ENCODE measurements around the gene ZBTB11.
"Not testable (repeated sequence)": the region's sequence is repeated elsewhere in the genome, so short reads cannot be mapped to it uniquely, and the experiment has no call there.

The ZBTB11 gene

DNA sequence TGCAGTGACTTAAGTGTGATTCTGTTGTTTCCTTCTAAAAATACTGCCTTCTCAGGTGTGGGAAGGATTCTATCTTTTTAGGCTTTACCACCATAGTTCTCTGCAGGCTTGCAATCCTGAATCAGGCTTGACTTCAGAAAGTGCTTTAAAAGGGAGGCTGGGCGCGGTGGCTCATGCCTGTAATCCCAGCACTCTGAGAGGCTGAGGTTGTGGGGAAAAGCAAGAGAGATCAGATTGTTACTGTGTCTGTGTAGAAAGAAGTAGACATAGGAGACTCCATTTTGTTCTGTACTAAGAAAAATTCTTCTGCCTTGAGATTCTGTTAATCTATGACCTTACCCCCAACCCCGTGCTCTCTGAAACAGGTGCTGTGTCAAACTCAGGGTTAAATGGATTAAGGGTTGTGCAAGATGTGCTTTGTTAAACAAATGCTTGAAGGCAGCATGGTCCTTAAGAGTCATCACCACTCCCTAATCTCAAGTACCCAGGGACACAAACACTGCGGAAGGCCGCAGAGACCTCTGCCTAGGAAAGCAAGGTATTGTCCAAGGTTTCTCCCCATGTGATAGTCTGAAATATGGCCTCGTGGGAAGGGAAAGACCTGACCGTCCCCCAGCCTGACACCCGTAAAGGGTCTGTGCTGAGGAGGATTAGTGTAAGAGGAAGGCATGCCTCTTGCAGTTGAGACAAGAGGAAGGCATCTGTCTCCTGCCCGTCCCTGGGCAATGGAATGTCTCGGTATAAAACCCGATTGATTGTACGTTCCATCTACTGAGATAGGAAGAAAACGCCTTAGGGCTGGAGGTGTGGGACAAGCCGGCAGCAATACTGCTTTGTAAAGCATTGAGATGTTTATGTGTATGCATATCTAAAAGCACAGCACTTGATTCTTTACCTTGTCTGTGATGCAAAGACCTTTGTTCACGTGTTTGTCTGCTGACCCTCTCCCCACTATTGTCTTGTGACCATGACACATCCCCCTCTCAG, 15.0 kb upstream of the ZBTB11 start:
- DNase-seq (ENCODE audit: low read depth in 4 of 4, low spot score in 1 of 4) = not testable (repeated sequence)

DNA sequence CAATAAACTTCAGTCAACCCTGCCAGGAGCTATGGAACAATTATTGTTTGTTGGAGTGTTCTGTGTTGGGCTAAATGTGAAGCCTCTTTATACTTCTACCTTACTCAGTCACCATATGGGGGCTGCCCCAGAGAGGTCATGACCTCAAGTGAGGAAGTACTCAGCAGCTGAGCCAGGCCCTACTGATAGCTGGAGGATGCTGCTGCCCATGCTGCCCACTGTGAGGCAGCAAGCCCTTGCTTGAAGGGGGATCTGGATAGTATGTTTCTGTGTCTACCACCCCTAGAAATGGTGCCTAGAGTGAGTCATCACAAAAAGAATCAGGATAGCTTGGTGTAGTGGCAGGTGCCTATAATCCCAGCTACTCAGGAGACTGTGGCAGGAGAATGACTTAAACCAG, 14.0 kb upstream of the ZBTB11 start:
- no peak for DNase-seq (ENCODE audit: low read depth in 4 of 4, low spot score in 1 of 4)

DNA sequence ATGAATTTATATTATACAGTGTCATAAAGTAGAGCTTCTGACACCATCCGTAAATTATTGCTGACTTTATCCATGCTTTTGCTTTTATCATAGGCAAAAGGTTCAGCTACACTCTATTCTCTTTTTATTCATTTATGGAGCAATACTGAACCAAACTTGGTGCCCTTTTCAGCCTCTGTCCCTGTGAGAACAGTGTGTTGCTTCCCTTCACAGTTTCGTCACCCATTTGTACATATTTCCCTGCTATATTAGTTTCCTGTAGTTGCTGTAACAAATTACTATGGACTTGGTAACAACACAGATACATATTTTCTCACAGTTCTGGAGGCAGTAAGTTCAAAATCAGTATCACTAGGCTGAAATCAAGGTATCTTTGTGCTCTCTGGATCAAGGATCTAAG, 12.4 kb upstream of the ZBTB11 start:
- no peak for DNase-seq (ENCODE audit: low read depth in 4 of 4, low spot score in 1 of 4)

DNA sequence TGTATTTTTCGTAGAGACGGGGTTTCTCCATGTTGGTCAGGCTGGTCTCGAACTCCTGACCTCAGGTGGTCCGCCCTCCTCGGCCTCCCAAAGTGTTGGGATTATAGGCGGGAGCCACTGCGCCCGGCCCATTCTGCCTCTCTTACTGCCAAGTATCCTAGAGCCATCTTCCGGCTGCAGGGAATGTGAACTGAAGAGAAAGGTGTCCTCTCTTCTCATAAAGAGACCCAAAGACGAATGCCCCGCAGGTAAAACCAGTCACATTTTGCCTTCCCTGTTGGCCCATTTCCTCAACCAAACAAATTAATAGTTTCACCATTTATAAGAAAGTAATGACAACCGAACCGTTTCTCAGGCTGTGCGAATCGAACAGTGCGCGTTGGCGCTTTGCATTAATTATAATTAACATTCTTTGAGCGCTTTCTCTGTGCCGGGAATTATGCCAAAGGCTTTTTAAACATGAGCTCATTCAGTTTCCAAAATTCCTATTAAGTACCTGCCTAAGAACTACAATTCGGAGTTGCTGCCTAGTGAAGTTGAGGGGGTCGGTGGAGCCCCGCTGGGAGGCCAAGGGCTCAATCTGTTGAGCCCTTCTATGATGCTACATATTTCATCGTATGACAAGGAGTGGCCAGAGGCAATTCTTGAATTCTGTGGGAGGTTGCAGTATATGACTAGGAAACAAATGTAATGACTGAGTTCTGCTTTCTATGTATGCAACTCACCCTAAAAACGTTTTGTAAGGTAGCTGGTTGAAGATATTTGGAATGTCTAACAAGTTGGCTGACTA, 10.4 kb upstream of the ZBTB11 start:
- DNase-seq (ENCODE audit: low read depth in 4 of 4, low spot score in 1 of 4) = no peak

DNA sequence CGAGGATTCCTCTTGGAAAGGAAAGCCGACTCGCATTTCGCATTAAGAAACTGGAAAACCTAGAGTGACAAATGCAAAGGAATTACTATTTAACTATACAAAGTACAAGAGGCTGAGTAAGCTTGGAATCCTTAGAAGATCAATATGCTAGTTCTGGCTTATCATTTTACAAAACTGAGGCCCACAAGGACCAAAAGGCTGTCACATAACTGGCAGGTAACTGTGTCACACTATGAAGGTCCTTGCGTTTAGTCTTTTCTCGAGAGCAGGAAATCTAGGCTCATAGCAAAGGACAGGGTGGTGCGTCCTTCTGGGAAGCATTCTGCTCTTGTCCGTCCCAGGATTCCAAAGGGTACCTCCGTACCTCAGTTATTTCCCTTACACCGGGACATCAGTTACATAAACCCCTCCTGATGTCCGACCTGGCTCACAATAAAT, 9.0 kb upstream of the ZBTB11 start:
- DNase-seq (ENCODE audit: low read depth in 4 of 4, low spot score in 1 of 4) = no peak

DNA sequence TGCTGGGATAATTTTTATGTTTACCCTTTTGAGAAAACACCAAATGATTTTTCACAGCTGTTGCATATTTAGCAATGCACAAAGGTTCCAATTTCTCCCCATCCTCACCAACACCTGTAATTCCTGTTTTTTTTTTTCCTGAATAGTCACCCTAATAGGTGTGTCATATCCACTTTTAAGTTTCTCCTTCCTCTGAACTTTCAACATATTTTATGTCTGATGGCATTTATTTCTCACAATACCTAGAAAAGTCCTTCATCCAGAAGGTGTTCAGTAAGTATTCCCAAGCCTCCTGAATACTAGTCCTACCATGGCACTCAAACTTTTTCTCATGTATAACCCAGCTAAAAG, 8.1 kb upstream of the ZBTB11 start:
- no peak for DNase-seq (ENCODE audit: low read depth in 4 of 4, low spot score in 1 of 4)

DNA sequence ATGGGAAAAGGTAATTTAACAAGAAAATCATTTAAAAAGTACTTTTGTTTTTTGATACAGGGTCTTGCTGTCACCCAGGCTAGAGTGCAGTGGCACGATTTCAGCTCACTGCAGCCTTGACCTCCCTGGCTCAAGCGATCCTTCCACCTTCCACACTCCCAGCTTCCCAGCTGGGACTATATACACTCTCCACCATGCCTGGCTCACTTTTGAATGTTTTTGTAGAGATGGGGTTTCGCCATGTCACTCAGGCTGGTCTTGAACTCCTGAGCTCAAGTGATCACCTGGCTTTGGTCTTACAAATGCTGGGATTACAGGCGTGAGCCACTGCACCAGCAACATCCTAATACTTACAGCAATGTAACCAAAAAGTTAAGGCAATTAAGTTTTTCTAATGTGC, 3.5 kb upstream of the ZBTB11 start:
- no peak for DNase-seq (ENCODE audit: low read depth in 4 of 4, low spot score in 1 of 4)

DNA sequence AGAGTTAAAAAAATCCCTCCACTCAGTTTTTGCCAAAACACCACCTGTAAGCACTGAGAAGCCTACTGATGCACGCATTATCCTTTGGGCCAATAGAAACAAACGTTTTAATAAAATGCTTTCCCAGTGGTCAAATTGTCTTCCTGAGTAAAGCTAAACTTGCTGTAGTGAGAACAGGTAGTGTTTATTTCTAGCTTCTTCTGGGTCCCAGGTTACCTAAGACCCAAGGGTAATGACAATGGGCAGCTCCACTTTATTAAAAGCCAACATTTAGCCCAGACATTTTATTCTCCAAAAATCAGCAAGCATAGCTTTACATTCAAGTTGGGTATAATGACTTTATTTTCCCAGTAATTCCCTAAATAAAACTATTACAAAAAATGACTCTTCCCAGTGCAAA, 1.9 kb upstream of the ZBTB11 start:
- not testable (repeated sequence) for DNase-seq (ENCODE audit: low read depth in 4 of 4, low spot score in 1 of 4)

DNA sequence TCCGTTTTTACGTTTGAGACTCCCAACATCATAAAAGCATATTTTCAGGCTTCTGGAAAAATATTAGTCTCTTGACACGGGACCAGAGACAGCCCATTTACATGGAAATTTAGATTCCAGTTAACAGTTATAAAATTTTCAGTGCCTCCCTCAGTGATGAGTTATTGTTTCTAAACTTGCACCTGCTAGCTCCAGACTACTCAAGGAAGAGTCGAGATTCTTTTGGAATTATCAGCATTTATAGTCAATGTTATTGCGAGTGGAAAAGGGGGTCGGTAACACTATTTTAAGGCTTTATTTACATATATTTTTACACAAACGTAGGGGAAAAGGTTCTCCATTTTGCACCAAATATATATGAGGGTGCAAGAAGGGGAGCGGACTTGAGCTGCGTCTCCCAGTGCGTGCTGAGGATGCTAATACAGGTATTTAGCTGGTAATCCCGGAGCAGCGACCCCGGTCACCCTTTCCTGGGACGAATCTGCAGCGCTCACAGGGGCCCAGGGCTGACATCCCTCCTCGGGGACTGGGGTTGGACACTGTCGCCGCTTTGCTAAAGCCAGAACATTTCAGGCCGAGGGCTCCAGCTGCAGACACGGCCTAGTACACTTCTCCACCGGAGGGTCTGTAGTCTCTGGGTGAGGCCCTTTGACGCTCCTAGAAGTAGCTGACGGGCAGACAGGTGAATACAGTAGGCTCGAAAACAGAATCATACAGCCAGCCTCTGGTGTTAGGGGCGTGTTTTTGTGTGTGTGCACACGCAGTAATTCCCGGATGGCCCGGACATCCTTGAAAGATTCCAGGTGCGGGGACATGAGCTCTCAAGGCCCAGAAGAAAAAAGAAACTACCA, 729 bp upstream of the ZBTB11 start:
- DNase-seq (ENCODE audit: low read depth in 4 of 4, low spot score in 1 of 4) = no peak

DNA sequence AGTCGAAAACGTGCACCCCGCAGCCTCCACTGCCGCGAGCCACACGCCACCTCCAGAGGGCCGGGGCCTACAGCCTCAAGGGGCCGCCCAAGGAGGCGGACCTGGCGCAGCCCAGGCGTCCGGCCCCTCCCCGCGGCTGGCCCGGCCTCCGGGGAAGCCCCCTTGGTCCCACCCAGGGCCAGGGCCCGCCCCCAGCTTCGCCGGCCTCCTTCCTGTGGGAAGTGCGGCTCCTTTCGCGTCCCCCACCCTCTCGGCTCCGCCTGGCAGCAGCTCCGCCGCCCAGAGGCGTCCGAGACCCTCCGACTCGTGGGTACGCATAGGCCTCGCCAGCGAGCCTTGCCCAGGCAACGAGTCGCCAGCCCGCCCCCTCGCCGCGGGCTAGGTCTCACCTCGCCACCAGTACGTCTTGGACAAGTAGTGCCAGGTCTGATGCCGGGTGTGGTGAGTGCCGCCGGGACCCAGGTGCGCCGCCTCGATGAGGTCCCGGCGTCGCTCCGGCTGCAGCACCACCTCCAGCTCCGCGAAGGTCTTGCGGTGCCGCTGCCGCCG, 642 bp downstream of the ZBTB11 start:
- DNase-seq (ENCODE audit: low read depth in 4 of 4, low spot score in 1 of 4) = peak; percentile 76 to 97 (median 88)

DNA sequence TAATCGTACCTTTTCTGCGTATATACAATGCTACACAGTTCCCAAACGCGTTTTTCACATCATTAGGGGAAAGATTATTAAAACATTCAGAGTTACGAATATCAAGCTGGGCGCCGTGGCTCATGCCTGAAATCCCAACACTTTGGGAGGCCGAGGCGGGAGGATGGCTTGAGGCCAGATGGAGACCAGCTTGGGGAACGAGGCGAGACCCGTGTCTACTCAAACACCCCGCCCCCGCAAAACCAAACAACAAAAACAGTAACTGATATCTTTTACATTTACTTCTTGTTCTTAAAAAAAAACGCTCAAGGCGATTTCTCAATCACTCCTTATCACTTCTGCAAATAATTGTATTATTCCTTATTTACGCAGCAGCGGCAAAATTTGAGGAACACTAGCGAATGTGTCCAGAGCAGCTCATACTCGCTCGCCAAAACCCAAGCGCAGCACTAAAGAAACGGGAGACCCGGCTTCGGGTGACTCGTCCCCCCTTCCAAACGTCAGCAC, 1.2 kb downstream of the ZBTB11 start:
- DNase-seq (ENCODE audit: low read depth in 4 of 4, low spot score in 1 of 4) = no peak

DNA sequence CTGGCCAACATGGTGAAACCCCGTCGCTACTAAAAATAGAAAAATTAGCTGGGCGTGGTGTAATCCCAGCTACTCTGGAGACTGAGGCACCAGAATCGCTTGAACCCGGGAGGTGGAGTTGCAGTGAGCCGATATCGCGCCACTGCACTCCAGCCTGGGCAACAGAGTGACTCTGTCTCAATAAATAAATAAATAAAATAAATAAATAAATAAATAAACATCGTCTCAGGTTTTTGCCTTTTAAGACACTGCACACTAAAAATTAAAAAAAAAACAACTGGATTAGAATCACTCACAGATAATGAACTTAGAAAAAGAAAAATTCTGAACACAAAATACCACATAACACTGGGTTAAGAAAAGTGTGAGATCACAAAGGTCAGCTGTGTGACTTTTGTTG, 2.4 kb downstream of the ZBTB11 start:
- DNase-seq (ENCODE audit: low read depth in 4 of 4, low spot score in 1 of 4) = no peak

DNA sequence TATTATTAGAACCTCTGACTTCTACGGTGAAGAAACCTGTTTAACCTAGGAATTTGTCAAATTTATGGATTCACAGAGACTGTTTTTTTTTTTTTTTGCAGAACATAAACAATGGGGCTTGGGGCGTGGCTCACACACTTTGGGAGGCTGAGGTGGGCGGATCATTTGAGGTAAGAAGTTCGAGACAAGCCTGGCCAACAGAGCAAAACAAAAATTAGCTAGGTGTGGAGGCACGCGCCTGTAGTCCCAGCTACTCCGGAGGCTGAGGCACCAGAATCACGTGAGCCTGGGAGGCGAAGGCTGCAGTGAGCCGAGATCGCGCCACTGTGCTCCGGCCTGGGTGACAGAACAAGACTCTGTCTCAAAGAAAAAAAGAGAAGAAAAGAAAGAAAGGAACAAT, 3.0 kb downstream of the ZBTB11 start:
- no peak for DNase-seq (ENCODE audit: low read depth in 4 of 4, low spot score in 1 of 4)

DNA sequence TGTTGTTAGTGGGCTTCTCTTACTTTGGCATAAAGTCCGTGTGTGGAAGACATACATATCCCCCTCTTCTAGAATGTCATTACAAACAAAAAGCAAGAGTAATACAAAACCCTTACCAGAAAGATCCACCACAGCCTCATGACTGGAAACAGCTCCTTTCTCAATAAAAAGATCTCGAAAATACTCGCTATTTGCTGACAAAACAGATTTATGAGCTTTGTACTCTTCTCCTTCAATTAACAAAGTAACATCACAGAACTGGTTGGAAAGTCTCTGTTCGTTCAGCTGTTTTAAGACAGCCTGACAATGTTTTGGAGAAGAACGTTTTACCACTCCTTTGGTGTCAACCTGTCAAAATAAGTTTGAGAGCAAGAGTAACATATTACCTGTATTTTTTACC, 5.9 kb downstream of the ZBTB11 start:
- DNase-seq (ENCODE audit: low read depth in 4 of 4, low spot score in 1 of 4) = no peak

DNA sequence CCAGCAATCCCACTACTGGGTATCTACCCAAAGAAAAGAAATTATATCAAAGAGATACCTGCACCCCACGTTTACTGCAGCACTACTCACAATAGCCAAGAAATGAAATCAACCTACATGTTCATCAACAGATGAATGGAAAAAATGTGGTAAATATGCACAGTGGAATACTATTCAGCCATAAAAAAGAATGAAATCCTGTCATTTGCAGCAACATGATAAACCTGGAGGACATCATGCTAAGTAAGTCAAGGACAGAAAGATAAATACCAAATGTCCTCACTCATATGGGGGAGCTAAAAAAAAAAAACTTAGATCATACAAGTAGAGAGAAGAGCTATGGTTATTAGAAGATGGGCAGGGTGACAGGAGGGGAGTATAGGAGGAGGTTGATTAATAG, 9.1 kb downstream of the ZBTB11 start:
- no peak for DNase-seq (ENCODE audit: low read depth in 4 of 4, low spot score in 1 of 4)

DNA sequence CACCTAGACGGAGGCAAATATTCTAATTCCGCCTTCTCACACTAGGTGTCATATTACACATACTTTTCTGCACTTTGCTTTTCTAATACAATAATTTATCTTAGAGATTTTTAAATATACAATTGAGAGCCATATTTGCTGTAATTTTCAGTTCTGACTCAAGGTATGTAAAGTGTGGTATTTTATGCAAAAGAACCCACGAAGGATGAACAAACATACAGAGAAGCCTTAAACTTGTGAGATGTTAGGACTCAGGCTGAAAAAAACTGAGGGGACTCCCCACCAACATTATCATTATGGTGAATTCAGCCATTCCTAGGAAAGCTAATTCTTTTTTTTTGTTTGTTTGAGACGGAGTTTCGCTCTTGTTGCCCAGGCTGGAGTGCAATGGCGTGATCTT, 9.6 kb downstream of the ZBTB11 start:
- DNase-seq (ENCODE audit: low read depth in 4 of 4, low spot score in 1 of 4) = no peak

DNA sequence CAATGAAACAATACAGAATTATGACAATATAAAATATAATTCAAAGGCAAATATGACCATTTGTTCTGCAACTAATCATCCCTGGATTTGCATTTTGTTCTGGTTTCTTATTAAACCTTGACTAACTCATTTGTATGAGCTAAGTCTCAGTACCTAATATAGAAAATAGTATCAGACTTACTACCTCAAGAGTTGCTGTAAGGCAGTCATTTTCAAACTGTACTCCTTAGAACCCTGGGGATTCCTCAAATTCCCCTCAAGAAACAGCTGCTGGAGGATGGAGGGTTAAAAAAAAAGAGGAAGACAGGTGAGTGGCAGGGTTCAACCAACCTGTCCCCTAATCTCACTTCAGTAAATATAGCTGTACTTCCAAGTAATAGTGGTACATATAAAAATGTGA, 11.1 kb downstream of the ZBTB11 start:
- DNase-seq (ENCODE audit: low read depth in 4 of 4, low spot score in 1 of 4) = no peak

DNA sequence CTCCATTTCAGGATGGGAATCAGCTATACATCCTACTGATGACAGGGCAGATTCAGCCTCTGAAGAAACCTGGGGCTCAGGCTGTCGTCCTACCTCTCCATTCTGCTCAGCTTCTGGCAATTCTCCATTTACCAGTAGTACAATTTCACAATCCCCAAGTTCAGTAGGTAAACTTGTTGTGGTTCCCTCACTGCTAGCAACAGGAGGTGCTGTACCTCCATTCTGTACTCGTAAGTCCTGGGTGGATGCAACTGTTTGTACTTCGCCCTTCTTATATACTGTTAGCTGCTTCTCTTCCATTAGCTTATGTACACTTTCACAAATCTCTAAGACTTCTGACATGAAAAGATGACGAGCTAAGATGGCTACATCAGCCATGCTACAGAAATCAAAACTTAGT, 11.6 kb downstream of the ZBTB11 start:
- no peak for DNase-seq (ENCODE audit: low read depth in 4 of 4, low spot score in 1 of 4)

DNA sequence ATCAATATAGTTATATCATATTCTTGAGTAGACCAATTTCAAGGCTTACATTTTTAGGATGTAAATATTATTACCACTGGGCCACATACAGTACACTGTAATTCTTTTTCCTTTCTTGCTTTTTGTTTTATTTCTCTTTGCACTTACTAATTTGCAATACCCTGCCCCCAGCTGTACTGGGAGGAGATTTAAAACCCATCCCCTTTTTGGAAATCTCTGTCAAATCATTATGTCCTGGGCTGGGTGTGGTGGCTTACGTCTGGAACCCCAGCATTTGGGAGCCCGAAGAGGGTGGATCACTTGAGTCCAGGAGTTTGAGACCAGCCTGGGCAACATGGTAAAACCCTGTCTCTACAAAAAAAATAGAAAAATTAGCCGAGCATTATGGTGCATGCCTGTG, 16.2 kb downstream of the ZBTB11 start:
- DNase-seq (ENCODE audit: low read depth in 4 of 4, low spot score in 1 of 4) = no peak

DNA sequence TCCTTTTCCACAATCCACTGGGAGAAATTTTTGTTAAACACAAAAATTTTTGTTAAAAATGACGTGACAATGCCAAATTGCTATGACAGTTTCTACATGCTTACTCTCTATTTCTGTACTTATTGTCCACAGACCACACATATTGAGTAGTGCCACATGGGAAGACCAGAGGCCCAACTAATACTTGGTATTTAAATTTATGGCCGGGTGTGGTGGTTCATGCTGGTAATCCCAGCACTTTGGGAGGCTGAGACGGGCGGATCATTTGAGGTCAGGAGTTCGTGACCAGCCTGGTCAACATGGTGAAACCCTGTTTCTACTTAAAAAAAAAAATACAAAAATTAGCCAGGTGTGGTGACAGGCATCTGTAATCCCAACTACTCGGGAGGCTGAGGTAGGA, 20.3 kb downstream of the ZBTB11 start:
- no peak for DNase-seq (ENCODE audit: low read depth in 4 of 4, low spot score in 1 of 4)

DNA sequence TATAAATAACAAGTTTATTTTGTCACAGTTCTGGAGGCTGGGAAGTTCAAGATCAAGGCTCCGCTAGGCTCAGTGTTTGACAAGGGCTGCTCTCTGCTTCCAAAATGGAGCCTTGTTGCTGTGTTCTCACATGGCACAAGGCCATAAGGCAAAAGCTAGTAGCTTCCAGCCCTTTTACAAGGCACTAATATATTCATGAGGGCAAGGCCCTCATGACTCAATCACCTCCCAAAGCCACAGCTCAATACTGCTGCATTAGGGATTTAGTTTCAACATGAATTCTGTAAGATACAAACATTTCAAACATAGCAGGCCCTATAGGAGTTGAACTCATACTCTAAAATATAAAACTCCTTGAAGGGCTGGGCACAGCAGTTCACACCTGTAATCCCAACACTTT, 30.2 kb downstream of the ZBTB11 start:
- DNase-seq (ENCODE audit: low read depth in 4 of 4, low spot score in 1 of 4) = no peak
